Central memory CD8-positive, alpha-beta T cell (primary cell): ENCODE data around the gene LSM7.

Experiments
- ATAC-seq: fragments of 150-1000 bp; cut with Tn5 transposase; replicated peaks from 2 replicates; pipeline ENCODE4 v1.10.0; 2022; ENCODE audit warnings: mild to moderate bottlenecking, moderate FRiP score, moderate number of reproducible peaks; ENCODE audit not compliant: poor library complexity, severe bottlenecking; ENCODE audit errors: extremely low read depth
- DNase-seq, 2 donors: peaks; one replicate each; pipeline ENCODE4 v3.0.0; 2021; ENCODE audit warnings: low spot score in 2 of 2
- H3K27ac Mint-ChIP-seq: one replicate; pipeline ENCODE4 v1.8.0; 2022; ENCODE audit warnings: low read depth, mild to moderate bottlenecking, moderate library complexity, mixed read lengths
- H3K27me3 Mint-ChIP-seq: one replicate; pipeline ENCODE4 v1.8.0; 2022; ENCODE audit warnings: mixed read lengths
- H3K36me3 Mint-ChIP-seq: one replicate; pipeline ENCODE4 v1.8.0; 2022; ENCODE audit warnings: mild to moderate bottlenecking, moderate library complexity, mixed read lengths; ENCODE audit not compliant: insufficient read depth
- H3K4me1 Mint-ChIP-seq: one replicate; pipeline ENCODE4 v1.8.0; 2022; ENCODE audit warnings: mixed read lengths
- H3K4me3 Mint-ChIP-seq: one replicate; pipeline ENCODE4 v1.8.0; 2022; ENCODE audit warnings: mild to moderate bottlenecking, moderate library complexity, mixed read lengths
- H3K9me3 Mint-ChIP-seq: one replicate; pipeline ENCODE4 v1.8.0; 2022; ENCODE audit warnings: mixed read lengths

The LSM7 gene

DNA sequence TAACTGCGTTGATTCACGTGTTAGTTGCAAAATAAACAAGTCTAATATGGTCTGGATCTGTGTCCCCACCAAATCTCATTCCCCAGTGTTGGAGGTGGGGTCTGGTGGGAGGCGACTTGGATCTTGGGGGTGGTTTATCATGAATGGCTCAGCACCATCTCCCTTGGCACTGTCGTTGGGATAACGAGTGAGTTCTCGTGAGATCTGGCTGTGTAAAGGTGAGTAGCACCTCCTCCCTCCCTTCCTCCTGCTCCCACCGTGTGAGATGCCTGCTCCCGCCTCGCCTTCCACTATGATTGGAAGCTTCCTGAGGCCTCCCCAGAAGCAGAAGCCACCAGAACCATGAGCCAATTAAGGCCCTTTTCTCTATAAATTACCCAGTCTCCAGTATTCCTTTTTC, 51.2 kb downstream of the LSM7 start:
- Mint-ChIP-seq H3K36me3 (peaks cover 67% of the 10 kb centered on the region), H3K4me1 (peaks cover 25% of the 10 kb centered on the region), H3K9me3 (no peaks in the 10 kb centered on the region), H3K27ac (peak overlapping the region; percentile 71), H3K27me3 (no peaks in the 10 kb centered on the region), H3K4me3 (peak overlapping the region; percentile 61)
- DNase-seq (no peak), ATAC-seq (no peak)

- peak overlapping the region; percentile 41 for H3K27ac Mint-ChIP-seq
- DNase-seq (no peak), ATAC-seq (no peak)
- no peaks in the 10 kb centered on the region for H3K9me3 Mint-ChIP-seq
- peaks cover 24% of the 10 kb centered on the region for H3K4me1 Mint-ChIP-seq
- peaks cover 68% of the 10 kb centered on the region for H3K36me3 Mint-ChIP-seq
- H3K4me3 Mint-ChIP-seq: peak overlapping the region; percentile 43
- no peaks in the 10 kb centered on the region for H3K27me3 Mint-ChIP-seq
Measured at GRCh38 chr19:2276429-2276986, 51.9 kb downstream of the LSM7 start.

- Mint-ChIP-seq H3K27ac (peak overlapping the region; percentile 96), H3K4me1 (peaks cover 28% of the 10 kb centered on the region), H3K36me3 (peaks cover 75% of the 10 kb centered on the region), H3K4me3 (peak overlapping the region; percentile 43), H3K27me3 (no peaks in the 10 kb centered on the region), H3K9me3 (no peaks in the 10 kb centered on the region)
- DNase-seq (no peak), ATAC-seq (no peak)
Measured at GRCh38 chr19:2275588-2276428, 52.6 kb downstream of the LSM7 start.

- ATAC-seq (no peak), DNase-seq (no peak)
- Mint-ChIP-seq H3K9me3 (no peaks in the 10 kb centered on the region), H3K27me3 (no peaks in the 10 kb centered on the region), H3K36me3 (peaks cover 74% of the 10 kb centered on the region), H3K27ac (peak overlapping the region; percentile 96), H3K4me1 (peaks cover 28% of the 10 kb centered on the region), H3K4me3 (peak overlapping the region; percentile 92)
Measured at GRCh38 chr19:2274931-2275535, 53.4 kb downstream of the LSM7 start.

DNA sequence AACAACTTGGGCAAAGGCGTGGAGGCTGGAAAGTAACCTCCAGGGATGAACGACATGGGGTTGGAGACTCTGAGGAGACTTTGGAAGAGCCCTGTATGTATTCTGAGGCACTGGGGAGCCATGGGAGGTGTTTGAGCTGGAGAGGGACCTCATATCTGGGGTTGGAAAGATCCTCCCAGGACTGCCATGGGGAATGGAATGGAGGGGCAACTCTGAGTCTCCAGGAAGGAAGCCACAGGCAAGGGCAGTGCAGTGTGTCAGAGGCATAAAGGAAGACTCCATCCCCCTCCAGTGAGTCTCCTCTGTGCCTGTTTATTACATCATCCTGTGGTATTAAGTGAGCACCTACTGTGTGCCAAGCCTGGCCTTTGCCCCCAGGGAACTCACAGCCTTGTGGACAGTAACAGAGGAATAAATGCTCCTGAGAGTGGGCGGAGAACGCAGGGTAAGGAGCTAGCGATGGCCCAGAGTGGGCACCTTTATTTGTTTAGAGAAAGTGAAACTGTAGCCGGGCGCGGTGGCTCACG, 54.1 kb downstream of the LSM7 start:
- peak overlapping the region; percentile 92 for H3K4me3 Mint-ChIP-seq
- ATAC-seq: no peak
- peaks cover 79% of the 10 kb centered on the region for H3K36me3 Mint-ChIP-seq
- peaks cover 28% of the 10 kb centered on the region for H3K4me1 Mint-ChIP-seq
- no peaks in the 10 kb centered on the region for H3K9me3 Mint-ChIP-seq
- no peaks in the 10 kb centered on the region for H3K27me3 Mint-ChIP-seq
- DNase-seq: no peak
- peak overlapping the region; percentile 96 for H3K27ac Mint-ChIP-seq

DNA sequence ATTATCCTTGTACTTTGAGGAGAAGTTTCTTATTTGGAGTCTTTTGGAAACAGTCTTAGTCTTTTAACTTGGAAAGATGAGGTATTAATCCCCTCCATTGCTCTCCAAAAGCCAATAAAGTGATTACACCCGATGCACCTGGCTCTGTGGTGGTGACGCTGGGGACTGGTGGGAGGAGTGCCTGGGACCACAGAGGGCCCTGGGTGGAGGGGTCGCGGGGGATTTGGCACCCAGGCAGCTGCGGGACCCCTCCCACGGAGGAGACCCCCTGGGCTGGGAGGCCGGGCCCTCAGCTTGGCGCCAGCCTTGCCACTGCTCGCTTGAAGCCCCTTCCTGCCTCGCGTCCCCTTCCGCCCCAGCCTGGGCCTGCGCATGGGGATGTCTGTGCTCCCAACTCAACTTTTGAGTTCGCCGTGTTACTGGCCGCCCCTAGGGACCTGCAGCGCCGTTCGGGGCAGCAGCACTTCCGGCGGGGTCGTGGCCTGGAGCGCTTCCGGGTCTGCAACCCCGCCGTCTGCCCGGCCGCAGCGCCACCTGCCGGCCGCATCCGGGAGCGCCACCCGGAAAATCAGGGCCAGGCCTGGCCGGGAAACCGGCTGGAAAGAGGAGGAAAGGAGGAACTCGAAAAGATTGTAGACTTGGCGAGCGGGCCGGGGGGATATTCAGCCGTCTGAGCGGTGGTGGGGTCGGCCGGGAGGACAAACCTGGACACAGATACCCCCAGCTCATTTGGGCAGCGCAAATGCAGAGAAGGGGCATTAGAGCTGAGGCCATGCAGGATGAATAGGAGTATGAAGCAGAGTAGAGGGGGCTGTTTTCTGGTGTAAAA, 54.8 kb downstream of the LSM7 start:
- Mint-ChIP-seq H3K4me1 (peaks cover 28% of the 10 kb centered on the region), H3K27ac (peak overlapping the region; percentile 96), H3K36me3 (peaks cover 76% of the 10 kb centered on the region), H3K27me3 (no peaks in the 10 kb centered on the region), H3K9me3 (no peaks in the 10 kb centered on the region), H3K4me3 (peak overlapping the region; percentile 92)
- DNase-seq (peak; percentile 66 to 70), ATAC-seq (peak; percentile 41)
